Uterus (tissue), 4 donors: ENCODE measurements around the gene ATP8A2. TPM values are rescaled to one million over a fixed set of nuclear protein-coding genes. Genes with fewer than 3 reads are reported as not detected.

Experiments
- DNase-seq, 2 donors: peaks; one replicate each; pipeline ENCODE4 v3.0.0-alpha.2; 2019 to 2020
- H3K27ac ChIP-seq, 2 donors: fragments of 200-600 bp; sonication (generic); 1 replicate in 1 of 2; 2 replicates in 1 of 2; pipeline ENCODE4 v1.5.1; 2016 to 2018
- H3K27me3 ChIP-seq, 2 donors: fragments of 200-600 bp; sonication (generic); one replicate each; pipeline ENCODE4 v1.5.1; 2018 to 2019; ENCODE audit warnings: control low read depth in 1 of 2
- H3K36me3 ChIP-seq, 2 donors: fragments of 200-600 bp; sonication (generic); one replicate each; pipeline ENCODE4 v1.5.1; 2019; ENCODE audit warnings: control low read depth in 1 of 2
- H3K4me1 ChIP-seq, 2 donors: fragments of 200-600 bp; sonication (generic); one replicate each; pipeline ENCODE4 v1.5.1; 2018 to 2019; ENCODE audit warnings: control low read depth in 1 of 2
- H3K4me3 ChIP-seq, 2 donors: fragments of 200-600 bp; sonication (generic); 1 replicate in 1 of 2; 2 replicates in 1 of 2; pipeline ENCODE4 v1.5.1; 2018 to 2019; ENCODE audit warnings: mild to moderate bottlenecking in 1 of 2
- H3K9me3 ChIP-seq, 2 donors: fragments of 200-600 bp; sonication (generic); one replicate each; pipeline ENCODE4 v1.5.1; 2019; ENCODE audit warnings: control low read depth in 1 of 2
- CTCF ChIP-seq, 4 experiments: fragments of 200-600 bp in 2 of 4; fragments of 450-650 bp in 2 of 4; sonication (generic) in 2 of 4; IDR thresholded peaks; one replicate each; pipeline ENCODE4 v1.5.1; 2016 to 2019; ENCODE audit warnings: antibody characterized with exemption in 4 of 4, mild to moderate bottlenecking in 2 of 4, moderate library complexity in 1 of 4
- POLR2A ChIP-seq, 2 donors: fragments of 450-650 bp; IDR thresholded peaks; one replicate each; pipeline ENCODE4 v1.6.1; 2016; ENCODE audit warnings: antibody characterized with exemption in 2 of 2, mild to moderate bottlenecking in 1 of 2, moderate library complexity in 1 of 2
- intact Hi-C: fragments of 100-400 bp; cut with DNase I; formaldehyde crosslinking; loops from one replicate; pipeline ENCODE4 v1.15.1; 2023; ENCODE audit warnings: low total_unique reads
- total RNA-seq, 4 donors: library from RNA; depleted of rRNA in 3 of 4; stranded (reverse); fragments of >200 nt in 3 of 4; gene quantifications; one replicate each; pipeline versions ENCODE4 v1.1.0 to v1.2.4, GENCODE V29; 2014 to 2023
- donor health status: DM: yes; HTN: yes; CAD: no.

ATP8A2 gene
- total RNA-seq, 4 donors from 2014 or later, result 0.64 to 21.4 TPM; not detected in 2

- H3K9me3 ChIP-seq, result no peaks in the 10 kb centered on the region
- H3K4me3 ChIP-seq, result no peak overlapping the region
- DNase-seq, result no peak
- H3K36me3 ChIP-seq, result no peaks in the 10 kb centered on the region
- TF ChIP-seq POLR2A (IDR thresholded peaks at IDR 0.05), result no peak
- no peak for TF ChIP-seq CTCF (IDR thresholded peaks at IDR 0.05)
- no peak overlapping the region for H3K27ac ChIP-seq
- no peaks in the 10 kb centered on the region for H3K4me1 ChIP-seq
- intact Hi-C loops, result no loop called here
- no peaks in the 10 kb centered on the region for H3K27me3 ChIP-seq
These were observed 638.9 kb downstream of the ATP8A2 start for GRCh38 chr13:26010487-26011207.

- intact Hi-C loops, result no loop called here
- Histone ChIP-seq H3K4me1 (no peaks in the 10 kb centered on the region), H3K9me3 (no peaks in the 10 kb centered on the region), H3K4me3 (no peak overlapping the region), H3K27ac (no peak overlapping the region), H3K27me3 (no peaks in the 10 kb centered on the region), H3K36me3 (no peaks in the 10 kb centered on the region)
- TF ChIP-seq CTCF (IDR thresholded peaks at IDR 0.05), result no peak
- TF ChIP-seq POLR2A (IDR thresholded peaks at IDR 0.05), result no peak
- DNase-seq, result no peak
These were observed 639.4 kb downstream of the ATP8A2 start for GRCh38 chr13:26011208-26011573.

- Histone ChIP-seq H3K27ac (no peak overlapping the region), H3K27me3 (no peaks in the 10 kb centered on the region), H3K36me3 (no peaks in the 10 kb centered on the region), H3K4me3 (no peak overlapping the region), H3K9me3 (no peaks in the 10 kb centered on the region), H3K4me1 (no peaks in the 10 kb centered on the region)
- DNase-seq, result no peak
- intact Hi-C loops, result no loop called here
- no peak for TF ChIP-seq POLR2A (IDR thresholded peaks at IDR 0.05)
- no peak for TF ChIP-seq CTCF (IDR thresholded peaks at IDR 0.05)
These were observed 640.4 kb downstream of the ATP8A2 start for GRCh38 chr13:26011996-26012821.

- Histone ChIP-seq H3K4me3 (no peak overlapping the region), H3K4me1 (no peaks in the 10 kb centered on the region), H3K9me3 (no peaks in the 10 kb centered on the region), H3K27ac (no peak overlapping the region), H3K36me3 (no peaks in the 10 kb centered on the region), H3K27me3 (no peaks in the 10 kb centered on the region)
- no peak for TF ChIP-seq POLR2A (IDR thresholded peaks at IDR 0.05)
- no peak for TF ChIP-seq CTCF (IDR thresholded peaks at IDR 0.05)
- no peak for DNase-seq
- intact Hi-C loops, result no loop called here
These were observed 641.2 kb downstream of the ATP8A2 start for GRCh38 chr13:26012995-26013394.
